GM12864 (cell line): ENCODE measurements around the gene NCOA7.
"Not testable (repeated sequence)": the region's sequence is repeated elsewhere in the genome, so short reads cannot be mapped to it uniquely, and the experiment has no call there.

ENCODE experiments used
- DNase-seq: peaks from one replicate; pipeline ENCODE4 v3.0.0-alpha.2; 2011; ENCODE audit warnings: low read depth
- H3K4me3 ChIP-seq: 2 replicates; pipeline ENCODE4 v1.5.1; 2011; ENCODE audit warnings: mild to moderate bottlenecking, low read depth, low read length, control low read depth
- TF ChIP-seq, protein P1 (sequence below): IDR thresholded peaks from 2 replicates; pipeline ENCODE4 v1.5.1; 2011; ENCODE audit warnings: low read depth, mild to moderate bottlenecking, moderate library complexity, low read length, control low read depth, inconsistent platforms; ENCODE audit errors: missing control alignments

NCOA7 gene

GRCh38 chr6:125924169-125924568, 133.4 kb downstream of the NCOA7 start:
- TF ChIP-seq, protein P1, sequence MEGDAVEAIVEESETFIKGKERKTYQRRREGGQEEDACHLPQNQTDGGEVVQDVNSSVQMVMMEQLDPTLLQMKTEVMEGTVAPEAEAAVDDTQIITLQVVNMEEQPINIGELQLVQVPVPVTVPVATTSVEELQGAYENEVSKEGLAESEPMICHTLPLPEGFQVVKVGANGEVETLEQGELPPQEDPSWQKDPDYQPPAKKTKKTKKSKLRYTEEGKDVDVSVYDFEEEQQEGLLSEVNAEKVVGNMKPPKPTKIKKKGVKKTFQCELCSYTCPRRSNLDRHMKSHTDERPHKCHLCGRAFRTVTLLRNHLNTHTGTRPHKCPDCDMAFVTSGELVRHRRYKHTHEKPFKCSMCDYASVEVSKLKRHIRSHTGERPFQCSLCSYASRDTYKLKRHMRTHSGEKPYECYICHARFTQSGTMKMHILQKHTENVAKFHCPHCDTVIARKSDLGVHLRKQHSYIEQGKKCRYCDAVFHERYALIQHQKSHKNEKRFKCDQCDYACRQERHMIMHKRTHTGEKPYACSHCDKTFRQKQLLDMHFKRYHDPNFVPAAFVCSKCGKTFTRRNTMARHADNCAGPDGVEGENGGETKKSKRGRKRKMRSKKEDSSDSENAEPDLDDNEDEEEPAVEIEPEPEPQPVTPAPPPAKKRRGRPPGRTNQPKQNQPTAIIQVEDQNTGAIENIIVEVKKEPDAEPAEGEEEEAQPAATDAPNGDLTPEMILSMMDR = no peak
- no peak for DNase-seq
- no peak overlapping the region for H3K4me3 ChIP-seq

GRCh38 chr6:125924697-125925358, 134.1 kb downstream of the NCOA7 start:
- no peak for DNase-seq
- no peak overlapping the region for H3K4me3 ChIP-seq
- TF ChIP-seq, protein P1 = no peak

GRCh38 chr6:125926711-125927110, 136.0 kb downstream of the NCOA7 start:
- TF ChIP-seq, protein P1 = no peak
- no peak overlapping the region for H3K4me3 ChIP-seq
- DNase-seq = no peak

- DNase-seq = no peak
- TF ChIP-seq, protein P1 = no peak
- H3K4me3 ChIP-seq = no peak overlapping the region
Observed at GRCh38 chr6:125927761-125928160, 137.0 kb downstream of the NCOA7 start.

- H3K4me3 ChIP-seq = no peak overlapping the region
- no peak for DNase-seq
- TF ChIP-seq, protein P1 = no peak
Observed at GRCh38 chr6:125930765-125931418, 140.1 kb downstream of the NCOA7 start.

DNA sequence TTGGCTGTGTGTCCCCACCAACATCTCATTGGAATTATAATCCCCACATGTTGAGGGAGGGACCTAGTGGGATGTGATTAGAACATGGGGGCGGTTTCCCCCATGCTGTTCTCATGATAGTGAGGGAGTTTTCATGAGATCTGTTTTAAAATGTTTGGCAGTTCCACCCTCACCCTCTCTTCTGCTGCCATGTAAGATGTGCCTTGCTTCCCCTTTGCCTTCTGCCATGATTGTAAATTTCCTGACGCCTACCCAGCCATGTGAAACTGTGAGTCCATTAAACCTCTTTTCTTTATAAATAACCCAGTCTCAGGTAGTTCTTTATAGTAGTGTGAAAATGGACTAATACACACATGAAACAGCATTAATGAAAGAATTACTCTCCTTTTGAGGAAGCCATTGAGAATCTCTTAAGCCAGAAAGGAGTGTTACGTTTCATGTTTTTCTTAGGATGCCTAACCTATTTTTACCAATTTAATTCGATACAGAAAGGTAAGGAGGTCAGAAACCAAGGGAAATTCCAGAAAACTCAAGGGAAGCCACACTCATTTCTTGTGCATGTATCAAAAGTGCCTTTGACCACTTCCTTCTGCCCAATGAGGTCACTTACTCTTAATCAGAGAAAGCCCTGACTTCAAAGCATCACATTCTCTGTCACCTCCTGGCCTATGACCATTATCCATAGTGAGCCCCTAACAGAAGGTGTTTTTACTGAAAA, 141.1 kb downstream of the NCOA7 start:
- no peak for DNase-seq
- no peak overlapping the region for H3K4me3 ChIP-seq
- TF ChIP-seq, protein P1 = no peak

DNA sequence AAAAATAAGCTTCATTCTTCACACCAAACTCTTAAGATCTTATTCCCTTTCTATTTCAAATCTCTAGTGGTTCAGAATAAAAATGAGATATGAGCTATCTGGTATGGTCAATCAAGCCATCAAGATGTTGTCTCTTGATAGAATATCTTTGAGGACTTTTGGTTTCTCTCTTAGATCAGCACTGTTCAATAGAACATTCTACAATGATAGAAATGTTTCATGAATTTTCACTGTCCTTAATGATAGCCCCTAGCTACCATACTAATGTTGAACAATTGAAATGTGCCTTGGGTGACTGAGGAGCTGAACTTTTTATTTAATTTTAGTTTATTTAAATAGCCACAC, 141.7 kb downstream of the NCOA7 start:
- TF ChIP-seq, protein P1 = no peak
- no peak overlapping the region for H3K4me3 ChIP-seq
- DNase-seq = no peak

- DNase-seq, H3K4me3 ChIP-seq: not testable (repeated sequence)
Observed at GRCh38 chr6:125935520-125935919, 144.8 kb downstream of the NCOA7 start.
